ENCODE data around the gene ATP2A3. TPM values are rescaled to one million over a fixed set of nuclear protein-coding genes. Genes with fewer than 3 reads are reported as not detected.

ATP2A3 gene
- total and polyA plus RNA-seq, 4 experiments from 2014 or later = 34.4 to 177 (median 123) TPM

- no peak overlapping the region for H3K4me3 ChIP-seq (ENCODE audit: low read length in 2 of 2)
- H3K9me3 Mint-ChIP-seq = no peaks in the 10 kb centered on the region
- peak overlapping the region; percentile 80 to 97 (median 94) for H3K27ac Mint-ChIP-seq
- POLR2A ChIA-PET (ENCODE audit: partially characterized antibody) = interaction anchor here (1.0 to 3.7 kb wide), 2 partner anchors 53 to 88 kb away, joined by 4 to 22 read pairs; partner anchors contain the start of gene ATP2A3
- no peaks in the 10 kb centered on the region for H3K27me3 ChIP-seq (ENCODE audit: insufficient read depth, low read length)
- H3K36me3 ChIP-seq (ENCODE audit: insufficient read depth, low read length) = no peaks in the 10 kb centered on the region
- intact Hi-C loops (cut with micrococcal nuclease) = loop anchor here (5.0 to 10.0 kb wide), 2 partner anchors 49 to 163 kb away; no protein-coding TSS in a partner anchor
- no peaks in the 10 kb centered on the region for H3K27me3 Mint-ChIP-seq
- H3K36me3 Mint-ChIP-seq = no peaks in the 10 kb centered on the region
- no peaks in the 10 kb centered on the region for H3K9me3 ChIP-seq (ENCODE audit: control insufficient read depth in 1 of 2, low read length in 2 of 2)
- peak overlapping the region; percentile 29 to 79 (median 58) for H3K4me3 Mint-ChIP-seq
- H3K27ac ChIP-seq (ENCODE audit: low read depth, low read length) = peak overlapping the region; percentile 48
- peaks cover 10 to 49% (median 29%) of the 10 kb centered on the region in 4 donors for H3K4me1 Mint-ChIP-seq
- CTCF ChIA-PET (ENCODE audit: partially characterized antibody) = interaction anchor here (0.6 to 6.4 kb wide), 3 partner anchors 9 to 174 kb away, joined by 4 to 138 read pairs (median 5); no protein-coding TSS in a partner anchor
- H3K4me1 ChIP-seq (ENCODE audit: insufficient read depth, low read length) = peaks cover 34% of the 10 kb centered on the region
- peak; percentile 68 to 89 (median 75) for DNase-seq
Measured at GRCh38 chr17:3911271-3912053, 52.8 kb downstream of the ATP2A3 start.

GRCh38 chr17:3910420-3911270 is 53.6 kb downstream of the ATP2A3 start:
- POLR2A ChIA-PET (ENCODE audit: partially characterized antibody) = interaction anchor here (1.0 kb wide), 1 partner anchor 89 kb away, joined by 4 read pairs; no protein-coding TSS in a partner anchor
- Mint-ChIP-seq H3K36me3 (no peaks in the 10 kb centered on the region), H3K4me3 (peak overlapping the region; percentile 29 to 74 (median 58)), H3K4me1 (peaks cover 10 to 40% (median 23%) of the 10 kb centered on the region in 4 donors), H3K9me3 (no peaks in the 10 kb centered on the region), H3K27ac (peak overlapping the region; percentile 80 to 97 (median 94)), H3K27me3 (no peaks in the 10 kb centered on the region)
- no peak overlapping the region for H3K4me3 ChIP-seq (ENCODE audit: low read length in 2 of 2)
- DNase-seq = peak in 1 of 5 donors; percentile 11
- intact Hi-C loops (cut with micrococcal nuclease) = loop anchor here (5.0 to 10.0 kb wide), 2 partner anchors 48 to 164 kb away; no protein-coding TSS in a partner anchor
- no peaks in the 10 kb centered on the region for H3K27me3 ChIP-seq (ENCODE audit: insufficient read depth, low read length)
- H3K27ac ChIP-seq (ENCODE audit: low read depth, low read length) = peak overlapping the region; percentile 28
- H3K36me3 ChIP-seq (ENCODE audit: insufficient read depth, low read length) = no peaks in the 10 kb centered on the region
- CTCF ChIA-PET (ENCODE audit: partially characterized antibody) = interaction anchor here (0.6 to 6.4 kb wide), 3 partner anchors 9 to 173 kb away, joined by 4 to 138 read pairs (median 5); no protein-coding TSS in a partner anchor
- H3K9me3 ChIP-seq (ENCODE audit: control insufficient read depth in 1 of 2, low read length in 2 of 2) = no peaks in the 10 kb centered on the region
- H3K4me1 ChIP-seq (ENCODE audit: insufficient read depth, low read length) = peaks cover 26% of the 10 kb centered on the region

GRCh38 chr17:3909257-3909656 is 55.0 kb downstream of the ATP2A3 start:
- no peaks in the 10 kb centered on the region for H3K36me3 Mint-ChIP-seq
- H3K4me1 ChIP-seq (ENCODE audit: insufficient read depth, low read length) = peaks cover 24% of the 10 kb centered on the region
- no peaks in the 10 kb centered on the region for H3K27me3 Mint-ChIP-seq
- ChIA-PET POLR2A (ENCODE audit: partially characterized antibody) (no interaction called here), CTCF (ENCODE audit: partially characterized antibody) (interaction anchor here (2.4 kb wide), 1 partner anchor 8 kb away, joined by 7 read pairs; the partner anchor contains the start of gene P2RX1)
- H3K4me1 Mint-ChIP-seq = peaks cover 10 to 26% (median 19%) of the 10 kb centered on the region in 4 donors
- no peaks in the 10 kb centered on the region for H3K9me3 Mint-ChIP-seq
- intact Hi-C loops (cut with micrococcal nuclease) = no loop called here
- H3K27ac Mint-ChIP-seq = peak overlapping the region in 2 of 7 donors; percentile 72
- H3K27me3 ChIP-seq (ENCODE audit: insufficient read depth, low read length) = no peaks in the 10 kb centered on the region
- H3K9me3 ChIP-seq (ENCODE audit: control insufficient read depth in 1 of 2, low read length in 2 of 2) = no peaks in the 10 kb centered on the region
- no peak overlapping the region for H3K4me3 Mint-ChIP-seq
- H3K36me3 ChIP-seq (ENCODE audit: insufficient read depth, low read length) = no peaks in the 10 kb centered on the region
- no peak for DNase-seq
- no peak overlapping the region for H3K4me3 ChIP-seq (ENCODE audit: low read length in 2 of 2)
- H3K27ac ChIP-seq (ENCODE audit: low read depth, low read length) = no peak overlapping the region

- H3K36me3 Mint-ChIP-seq = no peaks in the 10 kb centered on the region
- Histone ChIP-seq H3K9me3 (ENCODE audit: control insufficient read depth in 1 of 2, low read length in 2 of 2) (no peaks in the 10 kb centered on the region), H3K27ac (ENCODE audit: low read depth, low read length) (no peak overlapping the region), H3K36me3 (ENCODE audit: insufficient read depth, low read length) (no peaks in the 10 kb centered on the region), H3K4me1 (ENCODE audit: insufficient read depth, low read length) (peaks cover 15% of the 10 kb centered on the region), H3K27me3 (ENCODE audit: insufficient read depth, low read length) (no peaks in the 10 kb centered on the region), H3K4me3 (ENCODE audit: low read length in 2 of 2) (no peak overlapping the region)
- CTCF ChIA-PET (ENCODE audit: partially characterized antibody) = interaction anchor here (0.7 to 2.4 kb wide), 4 partner anchors 9 to 170 kb away, joined by 3 to 7 read pairs (median 4); partner anchors contain the start of gene P2RX1
- intact Hi-C loops (cut with micrococcal nuclease) = no loop called here
- POLR2A ChIA-PET (ENCODE audit: partially characterized antibody) = no interaction called here
- H3K9me3 Mint-ChIP-seq = no peaks in the 10 kb centered on the region
- DNase-seq = peak in 1 of 5 donors; percentile 37
- no peak overlapping the region for H3K4me3 Mint-ChIP-seq
- no peaks in the 10 kb centered on the region for H3K27me3 Mint-ChIP-seq
- peak overlapping the region in 4 of 7 donors; percentile 13 to 75 (median 46) for H3K27ac Mint-ChIP-seq
- peaks cover 5 to 17% (median 12%) of the 10 kb centered on the region in 4 donors for H3K4me1 Mint-ChIP-seq
Measured at GRCh38 chr17:3907483-3908216, 56.6 kb downstream of the ATP2A3 start.

GRCh38 chr17:3906881-3907280 is 57.4 kb downstream of the ATP2A3 start:
- Histone ChIP-seq H3K27me3 (ENCODE audit: insufficient read depth, low read length) (no peaks in the 10 kb centered on the region), H3K36me3 (ENCODE audit: insufficient read depth, low read length) (no peaks in the 10 kb centered on the region), H3K4me1 (ENCODE audit: insufficient read depth, low read length) (peaks cover 14% of the 10 kb centered on the region), H3K27ac (ENCODE audit: low read depth, low read length) (no peak overlapping the region), H3K4me3 (ENCODE audit: low read length in 2 of 2) (no peak overlapping the region), H3K9me3 (ENCODE audit: control insufficient read depth in 1 of 2, low read length in 2 of 2) (no peaks in the 10 kb centered on the region)
- intact Hi-C loops (cut with micrococcal nuclease) = no loop called here
- Mint-ChIP-seq H3K27me3 (no peaks in the 10 kb centered on the region), H3K27ac (peak overlapping the region in 1 of 7 donors; percentile 13), H3K36me3 (no peaks in the 10 kb centered on the region), H3K9me3 (no peaks in the 10 kb centered on the region), H3K4me1 (peaks cover 5 to 16% (median 11%) of the 10 kb centered on the region in 4 donors), H3K4me3 (no peak overlapping the region)
- ChIA-PET POLR2A (ENCODE audit: partially characterized antibody) (no interaction called here), CTCF (ENCODE audit: partially characterized antibody) (interaction anchor here (0.7 to 2.4 kb wide), 4 partner anchors 10 to 169 kb away, joined by 3 to 7 read pairs (median 4); partner anchors contain the start of gene P2RX1)
- no peak for DNase-seq

GRCh38 chr17:3905017-3905520 is 59.2 kb downstream of the ATP2A3 start:
- Mint-ChIP-seq H3K4me3 (no peak overlapping the region), H3K27me3 (no peaks in the 10 kb centered on the region), H3K4me1 (peaks cover 0 to under 1% (median 0%) of the 10 kb centered on the region in 4 donors), H3K9me3 (no peaks in the 10 kb centered on the region), H3K27ac (no peak overlapping the region), H3K36me3 (no peaks in the 10 kb centered on the region)
- CTCF ChIA-PET (ENCODE audit: partially characterized antibody) = interaction anchor here (1.0 to 1.7 kb wide), 3 partner anchors 8 to 60 kb away, joined by 3 to 10 read pairs (median 4); partner anchors contain the start of gene NCBP3
- H3K4me1 ChIP-seq (ENCODE audit: insufficient read depth, low read length) = no peaks in the 10 kb centered on the region
- intact Hi-C loops (cut with micrococcal nuclease) = no loop called here
- POLR2A ChIA-PET (ENCODE audit: partially characterized antibody) = no interaction called here
- DNase-seq = no peak
- H3K27ac ChIP-seq (ENCODE audit: low read depth, low read length) = no peak overlapping the region
- no peaks in the 10 kb centered on the region for H3K36me3 ChIP-seq (ENCODE audit: insufficient read depth, low read length)
- no peak overlapping the region for H3K4me3 ChIP-seq (ENCODE audit: low read length in 2 of 2)
- no peaks in the 10 kb centered on the region for H3K9me3 ChIP-seq (ENCODE audit: control insufficient read depth in 1 of 2, low read length in 2 of 2)
- no peaks in the 10 kb centered on the region for H3K27me3 ChIP-seq (ENCODE audit: insufficient read depth, low read length)
